Adrenal gland (tissue), 5 donors: ENCODE results near the gene MORN5.

Experiments used
- POLR2A ChIP-seq, 2 donors: fragments of 450-650 bp; IDR thresholded peaks; one replicate each; pipeline ENCODE4 v1.6.1; 2017; ENCODE audit warnings: antibody characterized with exemption in 2 of 2, mild to moderate bottlenecking in 2 of 2, moderate library complexity in 1 of 2
- TF ChIP-seq, protein P1 (sequence below), 6 experiments: fragments of 450-650 bp in 4 of 6; fragments of 200-600 bp in 2 of 6; sonication (generic) in 1 of 6; IDR thresholded peaks; 1 replicate in 5 of 6; 2 replicates in 1 of 6; pipeline versions ENCODE4 v1.5.1 to v1.8.0; 2016 to 2021; ENCODE audit warnings: antibody characterized with exemption in 6 of 6, mild to moderate bottlenecking in 2 of 6, moderate library complexity in 1 of 6
- donor health status: DM: no; HTN: no; CAD: no.

DNA sequence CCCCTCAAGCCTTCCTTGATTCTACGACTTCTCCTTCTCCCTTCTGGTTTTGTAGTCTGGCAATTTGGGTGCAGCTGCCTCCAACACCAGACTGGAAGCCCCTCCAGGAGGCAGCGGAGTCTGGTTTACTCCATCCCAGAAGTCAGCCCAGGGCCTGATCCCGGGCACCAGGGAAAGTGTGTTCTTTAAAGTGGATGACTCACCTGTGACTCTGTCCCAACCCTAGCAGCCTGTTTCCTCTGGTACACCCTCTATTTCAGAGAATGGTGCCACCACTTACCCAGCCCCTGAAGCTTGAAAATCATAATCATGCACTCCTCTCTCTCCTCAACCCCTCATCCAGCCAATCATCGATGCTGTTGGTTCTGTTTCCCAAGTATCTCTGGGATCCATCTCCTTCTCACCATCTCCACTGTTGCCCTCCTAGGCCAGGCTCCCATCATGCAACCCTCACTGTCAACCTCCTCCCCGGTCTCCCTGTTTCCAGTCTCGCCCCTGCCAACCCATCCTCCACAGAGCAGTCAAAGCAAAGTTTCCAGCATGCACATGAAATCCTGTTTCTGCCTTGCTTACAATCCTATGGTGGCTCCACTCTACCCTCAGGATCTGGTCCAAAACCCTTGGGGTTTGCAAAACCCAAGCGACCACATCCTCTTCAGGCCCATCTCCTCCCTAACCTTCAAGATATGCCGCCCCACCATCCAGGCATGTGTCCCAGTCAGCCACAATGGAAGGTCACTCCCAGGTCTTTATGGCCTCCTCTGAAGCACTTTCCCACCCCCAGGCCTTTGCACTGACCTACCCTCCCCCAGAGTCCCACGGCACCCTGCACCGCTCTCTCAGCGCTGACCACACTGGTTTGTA, 58.6 kb downstream of the MORN5 start:
- TF ChIP-seq, protein P1, sequence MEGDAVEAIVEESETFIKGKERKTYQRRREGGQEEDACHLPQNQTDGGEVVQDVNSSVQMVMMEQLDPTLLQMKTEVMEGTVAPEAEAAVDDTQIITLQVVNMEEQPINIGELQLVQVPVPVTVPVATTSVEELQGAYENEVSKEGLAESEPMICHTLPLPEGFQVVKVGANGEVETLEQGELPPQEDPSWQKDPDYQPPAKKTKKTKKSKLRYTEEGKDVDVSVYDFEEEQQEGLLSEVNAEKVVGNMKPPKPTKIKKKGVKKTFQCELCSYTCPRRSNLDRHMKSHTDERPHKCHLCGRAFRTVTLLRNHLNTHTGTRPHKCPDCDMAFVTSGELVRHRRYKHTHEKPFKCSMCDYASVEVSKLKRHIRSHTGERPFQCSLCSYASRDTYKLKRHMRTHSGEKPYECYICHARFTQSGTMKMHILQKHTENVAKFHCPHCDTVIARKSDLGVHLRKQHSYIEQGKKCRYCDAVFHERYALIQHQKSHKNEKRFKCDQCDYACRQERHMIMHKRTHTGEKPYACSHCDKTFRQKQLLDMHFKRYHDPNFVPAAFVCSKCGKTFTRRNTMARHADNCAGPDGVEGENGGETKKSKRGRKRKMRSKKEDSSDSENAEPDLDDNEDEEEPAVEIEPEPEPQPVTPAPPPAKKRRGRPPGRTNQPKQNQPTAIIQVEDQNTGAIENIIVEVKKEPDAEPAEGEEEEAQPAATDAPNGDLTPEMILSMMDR (IDR thresholded peaks at IDR 0.05) = no peak
- TF ChIP-seq POLR2A (IDR thresholded peaks at IDR 0.05) = no peak
